Measurements from ENCODE around the gene RARA. TPM values are rescaled to one million over a fixed set of nuclear protein-coding genes. Genes with fewer than 3 reads are reported as not detected.

Gene RARA
- total and polyA plus RNA-seq, 2 of the 4 experiments (the other 2 are of a cell fraction), result 9.0 to 12.7 TPM

- ChIA-PET CTCF (interaction anchor here (0.7 to 1.9 kb wide), 9 partner anchors 9 to 234 kb away, joined by 3 to 11 read pairs (median 4); partner anchors contain the start of gene RARA), POLR2A (ENCODE audit: unreplicated experiment) (interaction anchor here (0.6 kb wide), 1 partner anchor 231 kb away, joined by 3 read pairs; no protein-coding TSS in a partner anchor)
- Histone ChIP-seq H2AK9ac (replicated peaks; ENCODE audit: low read depth, low read length, poor library complexity) (peak overlapping the region; percentile 67), H2BK15ac (ENCODE audit: low read depth, low read length) (peak overlapping the region; percentile 67; the same call in 2 of the 3 replicates), H4K5ac (ENCODE audit: low read depth, low read length) (peak overlapping the region; percentile 59), H2BK5ac (ENCODE audit: low read depth, low read length, poor library complexity, severe bottlenecking) (peak overlapping the region; percentile 65), H3K27me3 (ENCODE audit: control insufficient read depth, insufficient read depth, low read length) (no peaks in the 10 kb centered on the region), H3K9ac (ENCODE audit: low read depth, low read length) (peak overlapping the region; percentile 71), H2AFZ (replicated peaks; ENCODE audit: low read length, poor library complexity) (peak overlapping the region; percentile 82), H3K14ac (replicated peaks; ENCODE audit: low read depth, low read length) (peak overlapping the region; percentile 82), H3K36me3 (ENCODE audit: control insufficient read depth, insufficient read depth, low read length) (no peaks in the 10 kb centered on the region), H3K4me1 (ENCODE audit: control insufficient read depth, insufficient read depth, low read length) (peaks cover 67% of the 10 kb centered on the region), H3K56ac (ENCODE audit: extremely low read depth, insufficient read depth, low read length) (peak overlapping the region; percentile 58; the same call in 1 of the 2 replicates), H4K20me1 (ENCODE audit: insufficient read depth, low read length) (peaks cover 33% of the 10 kb centered on the region), H3K4ac (ENCODE audit: low read depth, low read length) (peak overlapping the region; percentile 91), H3K27ac (ENCODE audit: insufficient read depth, low read length) (peak overlapping the region; percentile 83), H3K18ac (ENCODE audit: low read depth, low read length) (peak overlapping the region; percentile 56; the same call in 1 of the 2 replicates), H3K4me3 (ENCODE audit: insufficient read depth, low read depth, low read length) (peak overlapping the region; percentile 73), H4K91ac (ENCODE audit: insufficient read depth, low read depth, low read length) (peak overlapping the region; percentile 81), H2AK5ac (ENCODE audit: low read depth, low read length) (peak overlapping the region; percentile 83), H3K4me2 (ENCODE audit: low read depth, low read length) (peak overlapping the region; percentile 94), H2BK20ac (ENCODE audit: low read depth, low read length) (peak overlapping the region; percentile 10; the same call in 1 of the 2 replicates), H3K9me3 (ENCODE audit: control insufficient read depth, insufficient read depth, low read length) (no peaks in the 10 kb centered on the region), H3K9me1 (ENCODE audit: insufficient read depth, low read length) (peaks cover 52% of the 10 kb centered on the region), H3K23ac (ENCODE audit: low read depth, low read length) (peak overlapping the region; percentile 86), H3K79me1 (ENCODE audit: low read depth in 1 of 2, low read length in 2 of 2) (peaks cover 7 to 80% of the 10 kb centered on the region in 2 experiments; a peak in 3 of 4 replicates), H4K8ac (ENCODE audit: low read depth in 2 of 2, low read length in 2 of 2) (peak overlapping the region; percentile 5 to 63; a peak in 2 of 4 replicates), H2BK120ac (ENCODE audit: low read depth, low read length) (peak overlapping the region; percentile 92)
- BruUV-seq (replicated peaks), result no TSS peak
- peak; percentile 91 for ATAC-seq (ENCODE audit: low read depth)
- peak; percentile 94 for DNase-seq
- dilution Hi-C loops (cut with HindIII; ENCODE audit: low sequenced_read_pairs, unreplicated experiment) (no loop called here), intact Hi-C loops (cut with micrococcal nuclease) (loop anchor here (2.0 kb wide), 1 partner anchor 25 kb away; no protein-coding TSS in a partner anchor), in situ Hi-C loops (cut with MboI; ENCODE audit: low sequenced_read_pairs) (no loop called here)
- 0% methylated on average over 26 of the region's 70 CpGs; no CpG with 5 or more reads in 1 of the 2 experiments for WGBS, 2 experiments (ENCODE audit: extremely low coverage in 2 of 2, insufficient read length in 1 of 2)
- no peak for TF ChIP-seq NFE2L2 (IDR thresholded peaks at IDR 0.05; ENCODE audit: low read depth, low read length)
- TF ChIP-seq ELK1 (IDR thresholded peaks at IDR 0.05; ENCODE audit: borderline replicate concordance, low read depth, low read length), result no peak
- no peak for TF ChIP-seq CEBPB (IDR thresholded peaks at IDR 0.05; ENCODE audit: low read depth, low read length)
- peak; percentile 76; the same call in 1 of the 2 replicates for TF ChIP-seq MAZ (IDR thresholded peaks at IDR 0.05; ENCODE audit: borderline replicate concordance, low read depth, low read length)
- TF ChIP-seq MXI1 (IDR thresholded peaks at IDR 0.05; ENCODE audit: borderline replicate concordance, low read depth, low read length), result peak; percentile 49; the same call in 1 of the 2 replicates
- no peak for TF ChIP-seq FOS (IDR thresholded peaks at IDR 0.05; ENCODE audit: low read depth, low read length)
- TF ChIP-seq USF2 (IDR thresholded peaks at IDR 0.05; ENCODE audit: low read depth, low read length), result peak; percentile 93
- TF ChIP-seq BHLHE40 (IDR thresholded peaks at IDR 0.05; ENCODE audit: low read depth, low read length), result peak; percentile 94
- TF ChIP-seq POLR2A (IDR thresholded peaks at IDR 0.05; ENCODE audit: low read depth, low read length), result peak; percentile 86
- no peak for TF ChIP-seq SMC3 (IDR thresholded peaks at IDR 0.05; ENCODE audit: low read depth, low read length)
- no peak for TF ChIP-seq RAD21 (IDR thresholded peaks at IDR 0.05; ENCODE audit: low read length)
- no peak for TF ChIP-seq CTCF (conservative IDR thresholded peaks at IDR 0.05; ENCODE audit: low read depth, low read length)
These were observed 9.2 kb downstream of the RARA start for GRCh38 chr17:40317880-40318829.

All from IMR-90 (cell line).